NCI-H446 treated with DMSO at 0.1 percent for 48 hours (cell line): Measurements from ENCODE around the gene EIF4G2.
"Not testable (repeated sequence)": the region's sequence is repeated elsewhere in the genome, so short reads cannot be mapped to it uniquely, and the experiment has no call there.

Experiments used
- DNase-seq: peaks from one replicate; lab custom pipeline; 2025; lab: John Stamatoyannopoulos, UW

EIF4G2 gene

DNA sequence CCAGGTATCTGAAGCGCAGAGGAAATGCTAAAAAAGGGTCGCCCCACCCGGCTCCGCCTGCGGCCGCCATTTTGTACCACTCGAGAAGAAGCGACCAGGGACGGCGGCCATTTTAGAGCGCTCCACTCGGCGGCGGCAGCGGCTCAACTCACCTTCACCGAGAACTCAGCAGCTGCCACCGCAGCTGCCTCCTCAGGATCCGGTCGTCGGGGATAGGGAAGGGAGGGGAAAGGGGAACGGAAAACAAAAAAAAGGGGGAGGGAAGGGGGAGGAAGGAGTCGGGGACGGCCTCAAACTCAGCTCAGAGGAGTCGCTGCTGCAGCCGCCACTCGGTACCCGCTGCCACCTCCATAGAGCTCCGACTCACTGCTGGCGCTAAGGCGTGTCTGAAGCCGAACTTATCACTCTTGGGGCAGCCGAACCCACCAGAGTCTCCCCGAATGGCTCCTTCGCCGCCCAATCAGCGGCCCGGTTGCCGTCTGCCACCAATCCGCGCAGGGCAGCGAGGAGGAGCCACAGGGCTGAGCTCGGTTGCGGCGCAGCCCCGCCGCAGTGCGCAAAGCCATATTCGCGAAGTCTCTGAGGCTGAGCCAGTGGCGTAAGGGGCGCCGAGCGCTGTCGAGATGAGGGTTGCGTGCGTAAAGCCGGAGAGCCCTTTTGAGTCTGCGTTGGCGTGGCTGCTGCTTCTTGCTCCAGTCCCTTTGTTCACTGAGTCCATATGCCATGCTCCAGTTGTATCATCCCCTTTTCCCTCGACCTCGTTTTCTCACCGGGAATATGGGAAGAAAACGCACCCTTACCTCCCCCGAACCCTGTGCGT lies at the start of gene EIF4G2:
Gene EIF4G2, minus strand, starts transcription at position 374 of the 820 bp plus-strand sequence.
- DNase-seq: peak; percentile 98

GRCh38 chr11:10857709-10858438 lies 49.1 kb upstream of the EIF4G2 start, which contains the start of gene ZBED5:
Gene ZBED5, minus strand, starts transcription at chr11:10858053. Its CDS starts 3,108 bp downstream, at chr11:10854945.
- DNase-seq: peak; percentile 96

DNA sequence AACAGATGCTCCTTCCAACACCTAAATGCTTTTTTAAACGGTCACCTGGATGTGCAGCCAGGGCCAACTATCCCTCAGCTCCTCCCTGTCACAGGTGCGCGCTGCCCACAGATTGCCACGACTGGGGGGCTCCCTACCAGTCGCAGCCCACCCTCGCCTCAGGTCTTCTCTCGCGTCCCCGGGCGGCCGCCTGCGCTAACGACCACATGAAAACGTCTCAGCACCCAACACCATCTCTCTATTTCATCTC lies 48.7 kb upstream of the EIF4G2 start:
- DNase-seq: no peak

DNA sequence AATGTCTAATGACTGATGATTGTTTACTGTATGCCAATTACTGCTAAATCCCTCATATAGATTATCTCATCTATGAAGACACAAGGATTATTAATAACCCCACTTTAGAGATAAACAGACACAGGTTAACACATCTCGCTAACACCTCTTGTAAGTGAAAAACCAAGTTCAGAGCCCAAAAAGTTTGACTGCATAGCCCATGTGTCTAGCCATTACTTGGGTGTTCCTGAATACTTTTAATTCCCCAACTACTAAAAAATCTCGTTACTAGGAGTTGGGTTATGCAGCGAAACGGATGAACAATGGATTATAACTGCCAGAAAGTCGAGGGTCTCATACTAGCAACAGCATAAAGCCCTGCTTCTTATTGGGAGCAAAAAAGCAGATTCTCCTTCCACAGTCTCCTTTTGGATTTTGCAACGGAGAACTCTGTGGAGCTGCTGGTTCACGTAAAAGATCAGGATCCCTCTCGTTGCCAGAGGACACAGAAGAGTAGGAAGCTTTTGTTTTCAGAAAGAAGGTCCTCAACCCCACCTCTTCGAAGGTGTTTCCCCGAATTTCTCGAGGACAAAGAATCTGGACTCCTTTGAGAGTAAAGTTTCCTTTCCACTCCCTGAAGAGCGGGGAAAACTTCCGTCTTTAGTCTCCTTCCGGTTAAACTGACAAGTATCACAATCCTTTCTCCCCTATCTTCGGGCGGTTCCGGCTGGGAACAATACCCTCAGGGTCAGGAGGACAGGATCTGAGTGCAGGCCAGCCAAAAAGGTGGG lies 48.1 kb upstream of the EIF4G2 start:
- DNase-seq: no peak

GRCh38 chr11:10855295-10855694 lies 46.6 kb upstream of the EIF4G2 start:
- no peak for DNase-seq

- no peak for DNase-seq
Measured at GRCh38 chr11:10847960-10848860, 39.5 kb upstream of the EIF4G2 start.

- no peak for DNase-seq
Measured at GRCh38 chr11:10846660-10847059, 37.9 kb upstream of the EIF4G2 start.

DNA sequence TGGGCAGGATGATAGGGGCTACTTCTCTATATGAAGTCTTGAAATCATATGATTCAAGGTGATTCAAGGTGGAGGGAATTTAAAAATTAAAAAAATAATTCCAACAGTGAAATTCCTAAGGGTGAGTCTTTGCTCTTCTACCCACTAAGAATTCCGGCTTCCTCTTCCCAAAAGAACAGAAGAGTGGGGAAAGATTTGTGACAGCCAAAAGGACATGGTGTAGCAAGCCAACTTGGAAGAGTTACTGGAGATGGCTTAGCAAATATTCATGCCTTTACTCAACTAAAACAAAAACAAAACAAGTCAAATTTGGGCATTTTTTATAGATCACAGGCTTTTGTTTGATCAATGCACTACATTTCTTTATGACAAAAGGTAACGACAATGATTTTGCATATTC lies 36.9 kb upstream of the EIF4G2 start:
- no peak for DNase-seq

GRCh38 chr11:10844796-10845195 lies 36.1 kb upstream of the EIF4G2 start:
- no peak for DNase-seq

DNA sequence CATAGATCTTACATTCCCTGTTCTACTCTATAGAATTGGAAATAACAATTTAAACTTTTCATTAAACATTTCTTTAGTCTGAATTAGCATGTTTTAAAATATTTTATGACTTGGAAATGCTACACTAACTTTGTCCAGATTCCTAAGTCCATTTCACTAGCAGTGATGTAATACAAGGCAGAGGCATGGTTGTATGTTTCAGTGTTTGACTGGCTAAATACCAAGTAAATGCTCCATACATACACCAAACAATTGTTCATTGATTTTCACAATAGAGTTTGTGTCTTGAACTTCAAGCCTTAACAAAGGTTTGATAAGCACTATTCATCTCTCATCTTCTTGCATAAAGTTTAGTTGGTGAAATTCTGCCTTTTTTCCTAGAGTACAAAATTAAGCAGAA lies 35.6 kb upstream of the EIF4G2 start:
- no peak for DNase-seq

DNA sequence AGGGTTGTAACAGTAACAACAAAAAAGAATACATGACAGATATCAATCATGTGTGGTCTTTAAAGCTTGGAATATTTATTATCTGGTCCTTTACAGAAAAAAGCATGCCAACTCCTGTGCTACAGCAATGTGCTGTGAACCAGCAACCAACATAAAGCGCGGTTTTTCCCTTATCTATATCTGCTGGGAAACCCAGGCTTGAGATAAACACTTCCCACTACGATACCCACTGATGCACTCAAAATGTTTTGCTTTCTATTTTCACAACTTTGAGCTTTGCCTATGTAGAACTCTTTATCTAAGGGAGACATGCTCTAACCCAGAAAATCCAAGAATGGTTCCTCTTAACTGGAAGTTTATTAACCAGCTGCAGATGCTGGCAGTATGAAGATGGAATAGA lies 30.2 kb upstream of the EIF4G2 start:
- no peak for DNase-seq

DNA sequence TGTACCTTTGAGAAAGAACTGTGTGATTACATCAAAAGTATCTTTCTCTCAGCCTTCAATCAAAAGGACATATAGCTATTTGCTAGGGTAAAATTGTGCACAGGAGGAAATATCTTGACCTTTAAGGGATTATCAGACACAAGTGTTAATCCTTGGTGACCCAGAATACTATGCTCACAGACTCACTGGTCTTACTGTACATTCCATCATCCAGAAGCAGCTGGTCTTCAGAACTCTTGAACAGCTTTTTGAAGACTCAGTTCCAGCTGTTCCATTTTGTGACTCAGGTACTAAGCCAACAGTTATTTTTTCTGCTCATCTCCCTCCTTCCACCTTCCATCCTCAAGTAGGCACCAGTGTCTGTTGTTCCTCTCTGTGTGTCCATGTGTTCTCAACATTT lies 29.4 kb upstream of the EIF4G2 start:
- no peak for DNase-seq

DNA sequence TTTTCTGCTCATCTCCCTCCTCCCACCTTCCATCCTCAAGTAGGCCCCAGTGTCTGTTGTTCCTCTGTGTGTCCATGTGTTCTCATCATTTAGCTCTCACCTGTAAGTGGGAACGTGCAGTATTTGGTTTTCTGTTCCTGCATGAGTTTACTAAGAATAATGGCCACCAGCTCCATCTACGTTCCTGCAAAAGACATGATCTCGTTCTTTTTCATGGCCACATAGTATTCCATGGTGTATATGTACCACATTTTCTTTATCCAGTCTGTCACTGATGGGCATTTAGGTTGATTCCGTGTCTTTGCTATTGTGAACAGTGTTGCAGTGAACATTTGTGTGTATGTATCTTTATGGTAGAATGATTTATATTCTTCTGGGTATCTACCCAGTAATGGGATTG lies 28.2 kb upstream of the EIF4G2 start:
- DNase-seq: not testable (repeated sequence)

- DNase-seq: no peak
Measured at GRCh38 chr11:10829139-10829538, 20.4 kb upstream of the EIF4G2 start.

GRCh38 chr11:10828402-10828801 lies 19.7 kb upstream of the EIF4G2 start:
- no peak for DNase-seq

DNA sequence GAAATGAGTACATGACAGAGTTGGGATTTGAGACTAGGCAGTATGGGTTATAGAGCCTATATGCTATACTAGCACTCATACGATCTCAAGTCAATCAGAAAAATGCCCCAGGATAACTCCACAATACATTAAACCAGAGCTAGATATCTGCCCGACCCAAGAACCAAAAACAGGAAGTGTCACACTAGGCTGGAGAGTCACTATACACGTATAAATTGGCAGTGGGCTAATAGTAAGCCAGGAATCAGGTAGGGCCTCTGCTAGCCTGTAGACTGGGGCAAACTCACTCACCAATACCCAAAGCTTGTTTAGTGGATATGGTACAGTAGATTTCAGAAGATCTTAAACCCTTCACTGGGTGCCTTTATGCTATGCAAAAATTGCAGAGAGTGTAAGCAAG lies 16.2 kb upstream of the EIF4G2 start:
- no peak for DNase-seq

GRCh38 chr11:10823152-10823579 lies 14.4 kb upstream of the EIF4G2 start:
- no peak for DNase-seq

DNA sequence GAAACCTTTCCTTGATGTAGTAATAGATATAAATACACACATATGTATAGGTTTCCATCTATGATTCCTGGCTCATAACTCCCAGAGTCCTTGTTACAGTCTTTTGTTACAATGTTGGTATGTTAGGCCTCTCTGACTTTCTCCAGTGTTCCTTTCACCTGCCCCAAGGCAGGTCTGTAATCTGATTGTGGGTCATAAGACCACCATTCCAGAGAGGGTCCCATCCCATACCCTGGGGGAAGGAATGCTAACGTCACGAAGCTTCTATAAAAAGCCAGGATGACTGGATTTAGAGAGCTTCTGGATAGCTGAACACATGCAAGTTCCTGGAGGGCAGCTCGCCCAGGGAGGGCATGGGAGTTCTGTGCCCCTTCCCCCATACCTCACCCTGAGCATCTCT lies 13.8 kb upstream of the EIF4G2 start:
- not testable (repeated sequence) for DNase-seq

DNA sequence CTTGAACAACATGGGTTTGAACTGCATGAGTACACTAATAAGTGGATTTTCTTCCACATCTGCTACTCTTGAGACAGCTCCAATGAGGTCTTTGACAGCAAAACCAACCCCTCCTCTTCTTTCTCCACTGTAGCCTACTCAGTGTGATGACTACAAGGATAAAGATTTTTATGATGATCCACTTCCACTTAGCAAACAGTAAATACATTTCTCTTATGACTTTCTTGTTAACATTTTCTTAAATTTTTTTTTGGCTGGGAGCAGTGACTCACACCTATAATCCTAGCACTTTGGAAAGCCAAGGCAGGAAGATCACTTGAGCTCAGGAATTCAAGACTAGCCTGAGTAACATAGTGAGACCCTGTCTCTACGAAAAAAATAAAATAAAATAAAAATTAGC lies 9.9 kb upstream of the EIF4G2 start:
- DNase-seq: no peak

GRCh38 chr11:10813945-10814344 lies 5.2 kb upstream of the EIF4G2 start:
- no peak for DNase-seq

- peak; percentile 47 for DNase-seq
Measured at GRCh38 chr11:10809373-10810160, 841 bp upstream of the EIF4G2 start.
